T-helper 2 cell treated with Interferon-gamma antibody and Interleukin-4, amounts not matched to agents 5 μg/mL and 100 μg/mL, for 36 hours (primary cell): ENCODE data around the gene ATF6.

Source experiments
- DNase-seq: peaks from one replicate; pipeline ENCODE4 v3.0.0; 2021; ENCODE audit warnings: low spot score
- H3K27ac Mint-ChIP-seq: one replicate; pipeline ENCODE4 v1.8.0; 2021; ENCODE audit warnings: mild to moderate bottlenecking, mixed read lengths
- H3K27me3 Mint-ChIP-seq: one replicate; pipeline ENCODE4 v1.8.0; 2021; ENCODE audit warnings: low read depth, mixed read lengths
- H3K36me3 Mint-ChIP-seq: one replicate; pipeline ENCODE4 v1.8.0; 2021; ENCODE audit warnings: low read depth, mixed read lengths
- H3K4me1 Mint-ChIP-seq: one replicate; pipeline ENCODE4 v1.8.0; 2021; ENCODE audit warnings: low read depth, mixed read lengths
- H3K4me3 Mint-ChIP-seq: one replicate; pipeline ENCODE4 v1.8.0; 2022; ENCODE audit warnings: mild to moderate bottlenecking, moderate library complexity, mixed read lengths
- H3K9me3 Mint-ChIP-seq: one replicate; pipeline ENCODE4 v1.8.0; 2021; ENCODE audit warnings: mixed read lengths

The ATF6 gene

DNA sequence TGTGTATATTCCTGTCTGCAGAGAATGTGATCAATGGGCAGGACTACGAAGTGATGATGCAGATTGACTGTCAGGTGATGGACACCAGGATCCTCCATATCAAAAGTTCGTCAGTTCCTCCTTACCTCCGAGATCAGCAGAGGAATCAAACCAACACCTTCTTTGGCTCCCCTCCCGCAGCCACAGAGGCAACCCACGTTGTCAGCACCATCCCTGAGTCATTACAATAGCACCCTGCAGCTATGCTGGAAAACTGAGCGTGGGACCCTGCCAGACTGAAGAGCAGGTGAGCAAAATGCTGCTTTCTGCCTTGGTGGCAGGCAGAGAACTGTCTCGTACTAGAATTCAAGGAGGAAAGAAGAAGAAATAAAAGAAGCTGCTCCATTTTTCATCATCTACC lies 192.3 kb downstream of the ATF6 start:
- Mint-ChIP-seq H3K9me3 (no peaks in the 10 kb centered on the region), H3K4me1 (peaks cover 28% of the 10 kb centered on the region), H3K27ac (no peak overlapping the region), H3K36me3 (peaks cover 26% of the 10 kb centered on the region), H3K27me3 (no peaks in the 10 kb centered on the region), H3K4me3 (no peak overlapping the region)
- no peak for DNase-seq

DNA sequence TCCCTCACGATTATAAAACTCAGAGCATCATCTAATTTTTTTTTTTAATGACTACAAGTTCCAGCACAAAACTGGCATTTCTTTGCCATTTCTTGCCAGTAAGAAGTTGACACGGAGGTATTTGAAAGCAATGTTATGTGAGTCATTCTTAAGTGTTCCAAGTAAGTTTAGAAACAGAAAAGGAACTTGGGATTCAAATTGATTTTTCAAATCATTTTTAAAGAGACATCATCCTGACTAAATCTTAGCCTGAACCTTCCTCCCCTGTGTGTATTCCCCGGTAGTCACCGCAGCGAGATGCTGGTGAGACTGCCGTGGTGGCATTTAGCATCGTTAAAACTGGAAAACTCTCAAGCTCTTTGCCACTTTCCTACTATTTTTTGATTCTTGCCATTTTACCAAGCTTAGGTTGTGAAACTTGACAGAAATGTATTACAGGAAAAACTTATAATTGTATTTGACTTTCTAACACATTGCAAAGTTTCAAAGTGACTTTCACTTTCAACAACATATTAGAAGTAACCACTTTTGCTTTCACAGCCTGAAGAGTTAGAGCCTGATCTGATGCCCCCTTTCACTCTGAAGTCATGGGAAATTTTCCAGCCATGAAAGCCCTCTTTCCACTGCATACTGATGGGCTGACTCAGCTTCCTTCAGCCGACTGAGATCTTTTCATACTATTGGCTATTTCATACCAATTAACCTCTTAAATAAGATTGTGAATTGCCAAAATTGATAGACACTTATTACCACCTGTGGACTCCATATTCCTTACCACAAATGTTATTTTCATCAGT lies 196.2 kb downstream of the ATF6 start:
- H3K27me3 Mint-ChIP-seq: no peaks in the 10 kb centered on the region
- H3K27ac Mint-ChIP-seq: peak overlapping the region; percentile 85
- peak overlapping the region; percentile 89 for H3K4me3 Mint-ChIP-seq
- H3K4me1 Mint-ChIP-seq: peaks cover 16% of the 10 kb centered on the region
- DNase-seq: peak; percentile 63
- no peaks in the 10 kb centered on the region for H3K9me3 Mint-ChIP-seq
- peaks cover 26% of the 10 kb centered on the region for H3K36me3 Mint-ChIP-seq

DNA sequence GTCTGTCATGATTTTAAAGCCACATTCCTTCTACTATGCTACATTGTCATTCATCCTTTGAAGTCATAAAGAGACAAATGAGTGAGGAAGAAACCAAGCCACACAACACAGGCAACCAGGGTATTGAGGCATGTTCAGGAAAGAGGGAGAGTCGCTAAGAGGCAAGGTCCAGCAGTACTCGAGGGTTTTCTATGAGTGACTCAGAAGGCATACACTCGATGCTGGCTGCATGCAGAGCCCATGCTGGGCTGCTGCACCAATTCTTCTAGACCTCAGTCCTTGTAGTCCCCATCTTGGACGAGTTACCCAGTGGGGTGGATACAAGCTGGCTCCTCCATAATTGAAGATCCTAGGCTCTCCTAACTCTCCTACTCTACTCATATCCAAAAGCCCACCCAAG lies 199.9 kb downstream of the ATF6 start:
- Mint-ChIP-seq H3K4me1 (peaks cover 12% of the 10 kb centered on the region), H3K9me3 (no peaks in the 10 kb centered on the region), H3K27ac (no peak overlapping the region), H3K36me3 (peaks cover 16% of the 10 kb centered on the region), H3K27me3 (no peaks in the 10 kb centered on the region), H3K4me3 (no peak overlapping the region)
- DNase-seq: no peak

DNA sequence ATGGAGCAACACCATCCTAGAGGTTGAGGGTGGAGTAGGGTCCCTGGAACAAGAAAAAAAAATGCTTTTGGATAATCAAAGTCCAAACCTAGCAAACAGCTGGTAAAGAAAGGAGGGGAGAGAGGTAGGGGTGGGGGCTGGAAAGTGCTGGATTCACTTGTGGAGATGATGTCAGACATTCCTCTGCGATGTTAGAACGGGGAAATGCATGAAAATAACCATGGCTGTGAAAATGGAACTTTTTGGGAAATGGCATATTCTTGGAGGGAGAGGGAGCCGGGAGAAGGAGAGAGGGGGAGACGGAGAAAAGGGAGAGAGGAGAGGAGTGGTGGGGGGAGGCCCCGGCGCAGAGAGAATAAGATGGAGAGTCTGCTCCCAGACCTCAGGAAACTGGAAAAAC lies 203.9 kb downstream of the ATF6 start:
- H3K36me3 Mint-ChIP-seq: peaks cover 6% of the 10 kb centered on the region
- H3K9me3 Mint-ChIP-seq: no peaks in the 10 kb centered on the region
- peak overlapping the region; percentile 12 for H3K27ac Mint-ChIP-seq
- H3K4me3 Mint-ChIP-seq: no peak overlapping the region
- DNase-seq: no peak
- H3K27me3 Mint-ChIP-seq: no peaks in the 10 kb centered on the region
- no peaks in the 10 kb centered on the region for H3K4me1 Mint-ChIP-seq

DNA sequence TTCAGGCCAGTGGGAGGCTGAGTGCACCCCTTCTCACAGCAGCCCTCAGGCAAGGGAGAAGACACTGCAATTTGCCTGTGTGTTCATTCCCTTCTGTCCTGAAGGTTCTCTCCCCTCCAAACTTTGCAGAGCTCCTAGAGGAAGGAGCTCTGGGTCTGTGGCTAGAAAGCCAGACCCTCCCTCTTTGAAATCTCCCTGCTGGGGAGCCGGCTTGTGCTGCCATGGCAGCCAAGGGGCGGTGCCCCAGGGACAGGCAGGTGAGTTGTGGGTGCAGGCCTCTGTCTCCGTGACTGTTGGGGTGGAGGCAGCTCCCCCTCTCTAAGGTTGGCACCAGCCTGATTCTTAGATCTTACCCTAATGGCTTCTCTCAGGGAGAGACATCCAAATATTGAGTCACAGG lies 204.5 kb downstream of the ATF6 start:
- Mint-ChIP-seq H3K9me3 (no peaks in the 10 kb centered on the region), H3K27me3 (no peaks in the 10 kb centered on the region), H3K36me3 (peaks cover 6% of the 10 kb centered on the region), H3K27ac (no peak overlapping the region), H3K4me1 (no peaks in the 10 kb centered on the region), H3K4me3 (no peak overlapping the region)
- no peak for DNase-seq

DNA sequence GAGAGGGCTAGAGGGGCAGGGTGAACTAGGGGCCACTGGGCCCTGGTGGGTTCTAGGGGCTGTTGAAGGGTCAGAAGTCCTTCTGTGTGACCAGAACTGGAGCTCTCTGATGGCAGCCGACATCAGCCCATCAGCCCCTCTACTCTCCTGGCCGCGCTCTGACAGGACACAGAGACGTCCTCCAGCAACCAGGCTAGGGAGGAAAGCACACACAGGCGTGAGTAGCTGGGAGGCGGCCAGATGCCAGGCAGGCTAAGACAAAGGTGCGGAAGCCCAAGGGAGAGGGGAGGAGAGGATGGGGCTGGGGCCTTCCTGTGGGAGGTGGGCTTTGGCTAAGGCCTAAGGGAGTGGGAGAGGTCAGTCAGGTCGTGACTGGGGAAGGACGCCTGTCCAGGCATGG lies 206.7 kb downstream of the ATF6 start:
- no peaks in the 10 kb centered on the region for H3K4me1 Mint-ChIP-seq
- no peak for DNase-seq
- H3K9me3 Mint-ChIP-seq: no peaks in the 10 kb centered on the region
- no peak overlapping the region for H3K4me3 Mint-ChIP-seq
- no peaks in the 10 kb centered on the region for H3K27me3 Mint-ChIP-seq
- no peak overlapping the region for H3K27ac Mint-ChIP-seq
- H3K36me3 Mint-ChIP-seq: no peaks in the 10 kb centered on the region

DNA sequence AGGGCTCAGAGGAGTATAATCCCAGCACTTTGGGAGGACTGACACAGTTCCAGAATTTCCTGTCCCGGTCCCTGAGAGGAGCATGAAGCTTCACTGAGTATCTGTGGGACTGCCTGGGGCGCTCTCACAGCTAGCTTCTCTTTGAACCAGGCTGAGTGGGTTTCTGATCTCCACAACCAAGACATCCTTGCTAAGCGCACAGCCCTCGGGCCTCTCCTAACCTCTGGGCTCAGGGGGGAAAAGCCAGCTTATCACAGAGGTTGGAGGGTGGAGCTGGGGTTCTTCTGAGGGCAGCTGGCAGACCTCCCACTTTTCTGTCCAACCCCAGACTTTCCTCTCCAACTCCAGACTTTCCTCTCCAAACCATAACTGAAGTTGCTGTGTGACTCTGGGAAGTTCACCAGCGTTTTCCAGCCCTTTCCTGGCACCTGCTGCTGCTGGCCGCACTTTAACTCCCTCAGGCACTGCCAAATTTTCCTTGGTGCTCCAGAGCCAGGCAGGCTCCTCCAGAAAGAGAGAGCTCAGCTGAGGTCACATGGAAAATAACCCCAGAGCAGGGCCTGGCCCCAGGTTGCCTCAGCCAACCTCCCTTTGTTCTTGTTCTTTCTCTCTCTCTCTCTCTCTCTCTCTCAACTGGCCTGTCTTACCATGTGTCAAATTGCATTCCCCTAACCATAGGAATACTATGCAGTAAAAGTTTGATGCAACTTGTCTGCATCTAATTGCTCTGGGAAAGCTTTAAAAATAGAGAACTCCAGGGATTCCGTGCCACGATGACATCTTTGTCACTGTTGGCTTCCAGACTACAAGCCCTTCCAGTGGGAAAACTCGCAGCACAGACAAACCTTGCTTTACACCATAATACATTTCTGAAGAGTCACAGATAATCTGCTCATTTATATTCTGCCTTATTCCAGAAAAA lies 208.1 kb downstream of the ATF6 start:
- no peak overlapping the region for H3K27ac Mint-ChIP-seq
- H3K9me3 Mint-ChIP-seq: no peaks in the 10 kb centered on the region
- no peaks in the 10 kb centered on the region for H3K4me1 Mint-ChIP-seq
- no peaks in the 10 kb centered on the region for H3K36me3 Mint-ChIP-seq
- no peak for DNase-seq
- H3K27me3 Mint-ChIP-seq: no peaks in the 10 kb centered on the region
- no peak overlapping the region for H3K4me3 Mint-ChIP-seq

DNA sequence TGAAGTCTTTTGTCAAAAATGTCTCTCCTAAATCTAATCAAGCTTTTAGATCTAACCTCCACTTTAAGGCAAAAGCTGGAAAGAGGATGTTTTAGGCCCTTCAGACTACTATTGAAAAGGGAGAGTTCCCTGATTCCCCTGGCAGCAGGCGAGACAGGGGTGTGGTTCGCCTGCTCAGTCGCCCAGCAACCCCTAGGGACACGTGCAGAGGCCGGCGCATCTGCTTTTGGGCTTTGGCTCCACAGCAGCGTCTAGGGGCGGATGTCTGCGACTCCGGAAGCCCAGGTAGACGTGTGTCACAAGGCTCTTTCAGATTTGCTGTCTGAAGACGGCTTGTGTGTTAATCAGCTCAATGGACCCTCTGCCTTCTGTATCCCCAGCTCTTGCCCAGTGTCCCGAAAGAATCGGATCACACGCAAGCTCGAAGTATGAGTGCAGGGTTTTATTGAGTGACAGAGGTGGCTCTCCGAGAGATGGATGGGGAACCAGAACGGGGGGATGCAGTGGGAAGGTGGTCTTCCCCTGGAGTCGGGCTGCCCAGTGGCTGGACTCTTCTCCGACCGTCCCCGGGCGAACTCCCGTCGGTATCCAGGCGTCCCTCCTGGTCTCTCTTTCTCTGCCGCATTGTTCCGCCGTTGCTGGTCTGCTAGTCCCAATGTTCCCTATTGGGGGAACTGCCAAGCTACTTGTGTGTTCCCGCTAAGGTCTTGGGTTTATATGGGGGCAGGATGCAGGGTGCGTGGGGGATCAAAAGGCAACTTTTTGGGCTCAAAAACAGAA lies 212.1 kb downstream of the ATF6 start:
- H3K4me1 Mint-ChIP-seq: no peaks in the 10 kb centered on the region
- H3K27ac Mint-ChIP-seq: no peak overlapping the region
- DNase-seq: no peak
- H3K4me3 Mint-ChIP-seq: no peak overlapping the region
- no peaks in the 10 kb centered on the region for H3K36me3 Mint-ChIP-seq
- no peaks in the 10 kb centered on the region for H3K9me3 Mint-ChIP-seq
- H3K27me3 Mint-ChIP-seq: no peaks in the 10 kb centered on the region

DNA sequence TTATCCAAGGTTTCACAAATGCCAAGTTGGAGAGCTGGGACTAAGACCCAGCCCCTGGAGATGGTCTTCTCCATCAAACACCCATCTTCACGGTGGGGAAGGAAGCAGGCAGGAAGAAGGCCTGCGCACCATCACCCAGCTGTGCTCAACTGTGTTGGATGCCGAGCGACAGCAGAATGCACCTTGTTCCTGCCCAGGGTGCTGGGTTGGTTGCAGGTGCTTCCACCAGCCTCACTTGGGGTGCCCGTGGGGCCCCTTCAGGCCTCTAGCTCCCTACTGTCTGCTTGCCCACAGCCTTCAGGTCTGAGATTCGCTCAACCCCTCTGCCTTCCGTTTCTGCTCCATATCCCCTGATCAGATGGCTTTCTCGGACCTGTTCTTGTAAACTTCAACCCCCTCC lies 215.0 kb downstream of the ATF6 start:
- Mint-ChIP-seq H3K4me3 (no peak overlapping the region), H3K27me3 (no peaks in the 10 kb centered on the region), H3K4me1 (no peaks in the 10 kb centered on the region), H3K27ac (no peak overlapping the region), H3K36me3 (no peaks in the 10 kb centered on the region), H3K9me3 (no peaks in the 10 kb centered on the region)
- DNase-seq: no peak

DNA sequence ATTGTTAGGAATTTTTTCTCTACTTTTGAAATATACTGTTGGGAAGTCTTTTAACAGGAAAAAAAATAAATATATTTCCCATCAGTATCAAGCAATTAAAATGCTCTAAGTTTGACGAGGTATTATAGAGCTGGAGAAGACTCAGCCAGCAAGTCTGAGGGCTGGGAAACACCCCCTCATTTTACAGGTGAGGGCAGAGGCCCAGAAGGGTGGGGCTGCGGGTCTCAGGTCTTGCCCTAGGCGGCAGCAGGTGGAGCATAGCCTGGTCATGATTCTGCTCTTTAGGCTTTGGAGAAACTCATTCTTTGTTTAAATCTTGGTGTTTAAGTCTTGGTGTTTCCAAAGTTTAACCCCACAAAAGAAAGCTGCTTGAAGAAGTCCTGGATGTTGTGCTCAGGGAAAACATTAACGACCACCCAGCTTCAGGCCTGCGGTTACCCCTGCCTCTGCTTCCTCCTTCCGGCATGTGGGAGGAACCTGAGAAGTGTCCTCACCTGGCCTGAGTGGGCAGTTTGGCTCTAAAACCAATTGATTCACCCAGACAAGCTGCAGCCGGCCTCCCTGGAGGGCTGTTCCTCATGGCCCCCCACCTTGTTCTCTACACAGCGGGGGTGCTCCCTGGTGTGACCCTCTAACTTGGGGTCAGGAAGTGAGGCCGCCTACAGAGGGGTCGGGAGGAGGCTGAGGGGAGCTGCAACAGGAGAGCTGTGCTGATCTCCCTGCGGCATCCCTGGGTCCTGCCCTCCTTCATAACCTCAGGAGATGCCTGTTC lies 215.8 kb downstream of the ATF6 start:
- no peaks in the 10 kb centered on the region for H3K36me3 Mint-ChIP-seq
- no peak overlapping the region for H3K27ac Mint-ChIP-seq
- no peaks in the 10 kb centered on the region for H3K4me1 Mint-ChIP-seq
- H3K4me3 Mint-ChIP-seq: no peak overlapping the region
- H3K9me3 Mint-ChIP-seq: no peaks in the 10 kb centered on the region
- H3K27me3 Mint-ChIP-seq: no peaks in the 10 kb centered on the region
- no peak for DNase-seq

DNA sequence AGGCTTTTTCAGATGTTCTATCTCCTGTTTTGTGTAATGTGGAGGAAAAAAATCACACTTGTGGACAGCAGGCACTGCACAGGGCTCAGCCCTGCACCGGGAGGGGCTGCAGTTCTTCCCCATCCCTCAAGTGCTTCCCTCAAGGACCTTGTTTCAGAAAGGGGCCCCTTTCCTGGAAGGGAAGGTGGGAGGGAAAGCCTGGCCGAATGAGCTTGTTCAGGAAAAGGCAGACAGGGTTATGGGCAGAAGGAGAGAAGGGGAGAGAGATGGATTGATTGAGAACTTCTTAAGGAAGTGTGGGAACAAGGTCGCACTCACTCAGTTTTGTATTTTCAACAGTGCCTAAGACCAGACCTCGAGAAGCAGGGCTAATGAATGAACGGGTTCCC lies 216.4 kb downstream of the ATF6 start:
- Mint-ChIP-seq H3K36me3 (no peaks in the 10 kb centered on the region), H3K27me3 (no peaks in the 10 kb centered on the region), H3K9me3 (peaks cover 5% of the 10 kb centered on the region), H3K4me3 (no peak overlapping the region), H3K4me1 (no peaks in the 10 kb centered on the region), H3K27ac (no peak overlapping the region)
- no peak for DNase-seq

DNA sequence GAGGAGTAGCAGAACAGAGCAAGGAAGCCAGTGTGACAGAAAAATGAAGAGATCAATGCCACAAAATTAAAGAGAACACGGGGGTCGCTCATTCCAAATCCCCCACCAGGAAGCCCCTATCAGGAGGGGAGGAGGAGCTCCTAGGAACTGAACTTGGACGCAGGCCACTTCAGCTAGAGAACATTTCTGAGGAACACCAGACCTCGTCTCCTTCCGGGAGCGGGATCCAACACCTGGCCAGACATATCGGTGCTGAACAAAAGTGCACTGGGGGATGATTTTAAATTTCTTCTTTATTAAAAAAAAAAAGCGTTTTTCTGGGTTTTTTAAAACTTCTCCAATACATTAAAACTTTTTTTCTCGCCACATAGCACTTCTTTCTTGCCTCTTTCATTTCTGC lies 216.8 kb downstream of the ATF6 start:
- Mint-ChIP-seq H3K4me1 (no peaks in the 10 kb centered on the region), H3K36me3 (no peaks in the 10 kb centered on the region), H3K4me3 (no peak overlapping the region), H3K27ac (no peak overlapping the region), H3K9me3 (peaks cover 7% of the 10 kb centered on the region), H3K27me3 (no peaks in the 10 kb centered on the region)
- DNase-seq: no peak

DNA sequence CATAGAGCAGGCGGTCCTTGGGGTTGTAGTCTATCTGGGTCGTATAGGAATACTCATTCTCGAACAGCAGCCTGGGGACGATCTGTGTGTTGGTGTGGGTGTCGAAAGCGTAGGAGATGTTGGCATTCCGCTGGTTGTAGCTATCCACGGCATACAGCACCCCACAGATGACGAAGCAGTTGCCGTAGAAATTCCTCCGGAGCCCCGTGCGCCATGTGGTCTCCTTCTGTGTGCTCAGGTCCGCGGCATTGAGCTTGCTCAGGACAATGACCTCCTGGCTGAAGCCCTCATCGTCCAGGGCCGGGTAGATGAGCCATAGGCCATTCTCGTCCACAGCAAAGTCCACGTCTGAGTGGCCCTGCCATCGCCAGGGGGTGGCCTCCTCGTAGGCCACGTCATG lies 217.6 kb downstream of the ATF6 start:
- H3K36me3 Mint-ChIP-seq: no peaks in the 10 kb centered on the region
- no peaks in the 10 kb centered on the region for H3K4me1 Mint-ChIP-seq
- H3K4me3 Mint-ChIP-seq: no peak overlapping the region
- H3K27ac Mint-ChIP-seq: no peak overlapping the region
- no peak for DNase-seq
- H3K27me3 Mint-ChIP-seq: no peaks in the 10 kb centered on the region
- H3K9me3 Mint-ChIP-seq: peaks cover 7% of the 10 kb centered on the region
